GM21619 (cell line): ENCODE measurements around the gene CACNA1G.

Experiments
- ATAC-seq: cut with Tn5 transposase; IDR thresholded peaks from one replicate; pipeline ENCODE4 v1.9.1; 2021; ENCODE audit not compliant: unreplicated experiment

The CACNA1G gene

GRCh38 chr17:50665838-50666237 lies 105.3 kb downstream of the CACNA1G start:
- no peak for ATAC-seq

- no peak for ATAC-seq
Measured at GRCh38 chr17:50666316-50666715, 105.8 kb downstream of the CACNA1G start.

- ATAC-seq, result no peak
Measured at GRCh38 chr17:50667259-50668024, 106.9 kb downstream of the CACNA1G start.

GRCh38 chr17:50668025-50668837 lies 107.7 kb downstream of the CACNA1G start:
- no peak for ATAC-seq

- no peak for ATAC-seq
Measured at GRCh38 chr17:50668838-50669581, 108.5 kb downstream of the CACNA1G start.

GRCh38 chr17:50672071-50672470 lies 111.6 kb downstream of the CACNA1G start:
- no peak for ATAC-seq

- ATAC-seq, result no peak
Measured at GRCh38 chr17:50672831-50673551, 112.5 kb downstream of the CACNA1G start.

- no peak for ATAC-seq
Measured at GRCh38 chr17:50675190-50675589, 114.7 kb downstream of the CACNA1G start.

GRCh38 chr17:50675627-50676026 lies 115.1 kb downstream of the CACNA1G start:
- ATAC-seq, result no peak

GRCh38 chr17:50676065-50676975 lies 115.8 kb downstream of the CACNA1G start:
- ATAC-seq, result no peak
